Upper lobe of right lung (tissue), 1 donor: ENCODE measurements around the gene HPGD. TPM values are rescaled to one million over a fixed set of nuclear protein-coding genes. Genes with fewer than 3 reads are reported as not detected.

ENCODE experiments used
- ATAC-seq: fragments of 200-7000 bp; cut with Tn5 transposase; one replicate; pipeline ENCODE4 v1.9.1; 2020; ENCODE audit warnings: mild to moderate bottlenecking, moderate library complexity
- DNase-seq: peaks from one replicate; pipeline ENCODE4 v3.0.0-alpha.2; 2020
- H3K27ac ChIP-seq: fragments of 200-600 bp; one replicate; pipeline ENCODE4 v1.8.0; 2022
- H3K27me3 ChIP-seq: fragments of 200-600 bp; one replicate; pipeline ENCODE4 v1.8.0; 2022; ENCODE audit warnings: mild to moderate bottlenecking
- H3K36me3 ChIP-seq: fragments of 200-600 bp; one replicate; pipeline ENCODE4 v1.8.0; 2022
- H3K4me1 ChIP-seq: fragments of 200-600 bp; one replicate; pipeline ENCODE4 v1.8.0; 2022
- H3K4me3 ChIP-seq: fragments of 200-600 bp; one replicate; pipeline ENCODE4 v1.8.0; 2022; ENCODE audit warnings: mild to moderate bottlenecking
- H3K9me3 ChIP-seq: fragments of 200-600 bp; one replicate; pipeline ENCODE4 v1.8.0; 2022
- CTCF ChIP-seq: fragments of 200-600 bp; IDR thresholded peaks from one replicate; pipeline ENCODE4 v1.8.0; 2022; ENCODE audit warnings: antibody characterized with exemption
- intact Hi-C: fragments of 100-400 bp; cut with DNase I; formaldehyde crosslinking; loops from one replicate; pipeline ENCODE4 v1.11.0; 2022
- long read RNA-seq: library from polyadenylated mRNA; unstranded; transcript quantifications from one replicate; pipeline ENCODE4 v2.0.0, GENCODE V29; 2021
- total RNA-seq: library from RNA; stranded (reverse); fragmentation: NEBNext Ultra II Directional; extraction: Animal tissue kit (Norgen Biotek cat#: 25700); gene quantifications from one replicate; pipeline ENCODE4 v1.2.1, GENCODE V29; 2021
- donor health status: DM: no; HTN: yes; CAD: no; lungs with severe emphysema.

HPGD gene
- total RNA-seq: 77.2 TPM
- long read RNA-seq, transcript HPGD-202 (7 exons, 3,027 nt): major isoform, 166 of 207 reads
- long read RNA-seq, partial matches to known transcripts: 25 of 207 reads
- long read RNA-seq, other reads (novel, unspliced or antisense): 6 of 207 reads

- H3K9me3 ChIP-seq: no peaks in the 10 kb centered on the region
- ATAC-seq: peak; percentile 94
- DNase-seq: peak; percentile 92
- peaks cover 5% of the 10 kb centered on the region for H3K4me1 ChIP-seq
- TF ChIP-seq CTCF: no peak
- peak within 1 kb of the TSS; percentile 83 for H3K27ac ChIP-seq
- H3K4me3 ChIP-seq: peak within 1 kb of the TSS; percentile 66
- H3K27me3 ChIP-seq: no peaks in the 10 kb centered on the region
- no peaks in the 10 kb centered on the region for H3K36me3 ChIP-seq
- intact Hi-C loops: no loop called here
Observed at GRCh38 chr4:174522183-174523024, at the start of gene HPGD. Gene HPGD, minus strand, starts transcription at chr4:174522488. Its CDS starts 37 bp downstream, at chr4:174522451.

- ATAC-seq (no peak), DNase-seq (no peak)
- Histone ChIP-seq H3K36me3 (no peaks in the 10 kb centered on the region), H3K4me1 (no peaks in the 10 kb centered on the region), H3K27ac (no peak overlapping the region), H3K9me3 (no peaks in the 10 kb centered on the region), H3K4me3 (no peak overlapping the region), H3K27me3 (no peaks in the 10 kb centered on the region)
- TF ChIP-seq CTCF: no peak
- intact Hi-C loops: no loop called here
Observed at GRCh38 chr4:174564529-174564928, 42.2 kb upstream of the HPGD start.

- TF ChIP-seq CTCF: no peak
- no peak overlapping the region for H3K4me3 ChIP-seq
- H3K4me1 ChIP-seq: no peaks in the 10 kb centered on the region
- no peak for DNase-seq
- H3K27ac ChIP-seq: no peak overlapping the region
- H3K36me3 ChIP-seq: no peaks in the 10 kb centered on the region
- intact Hi-C loops: no loop called here
- H3K9me3 ChIP-seq: no peaks in the 10 kb centered on the region
- no peaks in the 10 kb centered on the region for H3K27me3 ChIP-seq
- ATAC-seq: no peak
Observed at GRCh38 chr4:174563399-174563798, 41.1 kb upstream of the HPGD start.

- Histone ChIP-seq H3K4me3 (no peak overlapping the region), H3K27me3 (no peaks in the 10 kb centered on the region), H3K36me3 (no peaks in the 10 kb centered on the region), H3K9me3 (no peaks in the 10 kb centered on the region), H3K27ac (no peak overlapping the region), H3K4me1 (no peaks in the 10 kb centered on the region)
- DNase-seq: no peak
- ATAC-seq: no peak
- intact Hi-C loops: no loop called here
- no peak for TF ChIP-seq CTCF
Observed at GRCh38 chr4:174561560-174561959, 39.3 kb upstream of the HPGD start.

GRCh38 chr4:174559894-174560293 lies 37.6 kb upstream of the HPGD start:
- TF ChIP-seq CTCF: no peak
- ATAC-seq (no peak), DNase-seq (no peak)
- H3K4me1 ChIP-seq: no peaks in the 10 kb centered on the region
- no peak overlapping the region for H3K27ac ChIP-seq
- no peak overlapping the region for H3K4me3 ChIP-seq
- intact Hi-C loops: no loop called here
- H3K9me3 ChIP-seq: no peaks in the 10 kb centered on the region
- H3K27me3 ChIP-seq: no peaks in the 10 kb centered on the region
- no peaks in the 10 kb centered on the region for H3K36me3 ChIP-seq
